Measurements from ENCODE around the gene LILRB5. TPM values are rescaled to one million over a fixed set of nuclear protein-coding genes. Genes with fewer than 3 reads are reported as not detected.
A peak's percentile ranks its signal among the peaks of the same experiment; 100 is the strongest.

The LILRB5 gene
- total RNA-seq, 1 experiment from 2014 or later, result 0.07 TPM

- TF ChIP-seq ZNF532 (CRISPR knock-in tag; IDR thresholded peaks at IDR 0.05; ENCODE audit: borderline replicate concordance) (no peak), GRHL2 (CRISPR knock-in tag; IDR thresholded peaks at IDR 0.05; ENCODE audit: insufficient replicate concordance, severe bottlenecking) (no peak), SOX15 (CRISPR knock-in tag; IDR thresholded peaks at IDR 0.05) (no peak)
Measured at GRCh38 chr19:54255105-54255775, 1.8 kb downstream of the LILRB5 start (continued).

GRCh38 chr19:54254195-54254906 lies 2.7 kb downstream of the LILRB5 start:
- DNase-seq (ENCODE audit: low spot score), result no peak
- no peak overlapping the region for H3K4me3 Mint-ChIP-seq
- POLR2A ChIA-PET, result no interaction called here

GRCh38 chr19:54253331-54254194 lies 3.5 kb downstream of the LILRB5 start:
- Mint-ChIP-seq H3K9me3 (no peaks in the 10 kb centered on the region), H3K27ac (no peak overlapping the region), H3K36me3 (no peaks in the 10 kb centered on the region), H3K4me1 (peaks cover 3% of the 10 kb centered on the region; the same call in 1 of the 2 replicates), H3K4me3 (no peak overlapping the region), H3K27me3 (ENCODE audit: low read depth) (peaks cover 21% of the 10 kb centered on the region)
- DNase-seq (ENCODE audit: low spot score), result no peak
- no peak for TF ChIP-seq CTCF (IDR thresholded peaks at IDR 0.05)
- no peak for TF ChIP-seq ZNF512 (CRISPR knock-in tag; IDR thresholded peaks at IDR 0.05; ENCODE audit: borderline replicate concordance)
- TF ChIP-seq MAX (CRISPR knock-in tag; IDR thresholded peaks at IDR 0.05), result no peak
- TF ChIP-seq ZSCAN18 (CRISPR knock-in tag; IDR thresholded peaks at IDR 0.05), result no peak
- TF ChIP-seq AFF4 (CRISPR knock-in tag; IDR thresholded peaks at IDR 0.05; ENCODE audit: borderline replicate concordance), result no peak
- TF ChIP-seq GTF2I (CRISPR knock-in tag; conservative IDR thresholded peaks at IDR 0.05), result no peak
- ATAC-seq, result no peak
- CTCF ChIA-PET, result interaction anchor here (1.6 to 3.3 kb wide), 2 partner anchors 12 to 138 kb away, joined by 5 to 26 read pairs; no protein-coding TSS in a partner anchor
- POLR2A ChIA-PET, result no interaction called here

More at GRCh38 chr19:54254195-54254906, 2.7 kb downstream of the LILRB5 start:
- Mint-ChIP-seq H3K9me3 (no peaks in the 10 kb centered on the region), H3K4me1 (peaks cover 3% of the 10 kb centered on the region; the same call in 1 of the 2 replicates), H3K27ac (no peak overlapping the region), H3K27me3 (ENCODE audit: low read depth) (peaks cover 20% of the 10 kb centered on the region), H3K36me3 (no peaks in the 10 kb centered on the region)
- CTCF ChIA-PET, result interaction anchor here (3.3 kb wide), 1 partner anchor 12 kb away, joined by 26 read pairs; no protein-coding TSS in a partner anchor
- ATAC-seq, result peak; percentile 49; the same call in 1 of the 2 replicates
- TF ChIP-seq EMX1 (CRISPR knock-in tag; IDR thresholded peaks at IDR 0.05), result no peak
